GM19324 (cell line): Measurements from ENCODE around the gene GRIN1.

Experiments used
- ATAC-seq: cut with Tn5 transposase; IDR thresholded peaks from one replicate; pipeline ENCODE4 v1.9.1; 2021; ENCODE audit warnings: mild to moderate bottlenecking, moderate library complexity; ENCODE audit not compliant: unreplicated experiment, low FRiP score

GRIN1 gene

DNA sequence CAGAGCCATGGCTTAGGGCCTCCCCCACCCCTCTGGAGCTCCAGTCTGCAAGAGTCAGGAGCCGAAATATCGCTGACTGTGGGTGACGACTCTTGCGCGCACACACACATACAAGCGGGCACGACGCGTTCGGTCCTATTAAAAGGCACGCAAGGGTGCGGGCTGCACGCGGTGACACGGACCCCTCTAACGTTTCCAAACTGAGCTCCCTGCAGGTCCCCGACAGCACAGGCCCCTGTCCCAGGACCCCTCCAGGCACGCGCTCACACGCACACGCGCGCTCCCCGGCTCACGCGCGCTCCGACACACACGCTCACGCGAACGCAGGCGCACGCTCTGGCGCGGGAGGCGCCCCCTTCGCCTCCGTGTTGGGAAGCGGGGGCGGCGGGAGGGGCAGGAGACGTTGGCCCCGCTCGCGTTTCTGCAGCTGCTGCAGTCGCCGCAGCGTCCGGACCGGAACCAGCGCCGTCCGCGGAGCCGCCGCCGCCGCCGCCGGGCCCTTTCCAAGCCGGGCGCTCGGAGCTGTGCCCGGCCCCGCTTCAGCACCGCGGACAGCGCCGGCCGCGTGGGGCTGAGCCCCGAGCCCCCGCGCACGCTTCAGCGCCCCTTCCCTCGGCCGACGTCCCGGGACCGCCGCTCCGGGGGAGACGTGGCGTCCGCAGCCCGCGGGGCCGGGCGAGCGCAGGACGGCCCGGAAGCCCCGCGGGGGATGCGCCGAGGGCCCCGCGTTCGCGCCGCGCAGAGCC, at the start of gene GRIN1:
GRIN1 (plus strand) TSS at position 433 of the 746 bp plus-strand sequence. CDS start 333 bp downstream, outside the sequence.
- no peak for ATAC-seq

DNA sequence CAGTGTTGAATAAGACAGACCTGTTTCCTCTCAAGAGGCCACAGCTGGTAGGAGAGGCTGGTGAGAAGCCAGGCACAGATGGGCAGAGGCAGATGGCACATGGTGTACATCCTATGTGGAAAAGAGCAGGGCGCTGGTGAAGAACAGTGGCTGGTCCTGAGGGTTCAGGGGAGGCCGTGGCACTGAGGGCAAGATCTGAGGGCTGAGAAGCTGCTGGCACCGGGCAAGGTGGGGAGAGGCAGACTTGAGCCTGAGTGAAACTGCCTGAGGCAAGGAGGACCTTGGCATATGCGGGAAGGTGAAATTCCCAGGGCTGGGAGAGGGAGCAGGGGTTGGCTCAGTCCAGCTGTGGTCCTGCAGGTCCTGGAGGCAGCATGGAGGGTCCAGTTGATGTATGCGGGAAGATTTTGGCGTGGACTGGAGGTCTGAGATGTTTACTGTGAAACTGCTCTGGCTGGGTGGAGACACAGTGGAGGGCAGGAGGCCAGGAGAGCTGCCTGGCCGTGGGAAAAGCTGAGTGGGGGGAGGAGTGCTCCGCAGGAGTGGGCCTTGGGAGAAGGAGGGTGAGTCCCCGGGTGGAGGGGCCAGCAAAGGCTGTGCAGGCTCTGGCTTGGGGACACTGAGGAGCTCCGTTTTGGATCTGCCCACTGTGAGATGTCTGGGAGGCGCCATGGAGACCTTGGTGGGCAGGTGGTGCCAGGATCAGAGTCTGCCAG, 49.6 kb upstream of the GRIN1 start:
- ATAC-seq = no peak

DNA sequence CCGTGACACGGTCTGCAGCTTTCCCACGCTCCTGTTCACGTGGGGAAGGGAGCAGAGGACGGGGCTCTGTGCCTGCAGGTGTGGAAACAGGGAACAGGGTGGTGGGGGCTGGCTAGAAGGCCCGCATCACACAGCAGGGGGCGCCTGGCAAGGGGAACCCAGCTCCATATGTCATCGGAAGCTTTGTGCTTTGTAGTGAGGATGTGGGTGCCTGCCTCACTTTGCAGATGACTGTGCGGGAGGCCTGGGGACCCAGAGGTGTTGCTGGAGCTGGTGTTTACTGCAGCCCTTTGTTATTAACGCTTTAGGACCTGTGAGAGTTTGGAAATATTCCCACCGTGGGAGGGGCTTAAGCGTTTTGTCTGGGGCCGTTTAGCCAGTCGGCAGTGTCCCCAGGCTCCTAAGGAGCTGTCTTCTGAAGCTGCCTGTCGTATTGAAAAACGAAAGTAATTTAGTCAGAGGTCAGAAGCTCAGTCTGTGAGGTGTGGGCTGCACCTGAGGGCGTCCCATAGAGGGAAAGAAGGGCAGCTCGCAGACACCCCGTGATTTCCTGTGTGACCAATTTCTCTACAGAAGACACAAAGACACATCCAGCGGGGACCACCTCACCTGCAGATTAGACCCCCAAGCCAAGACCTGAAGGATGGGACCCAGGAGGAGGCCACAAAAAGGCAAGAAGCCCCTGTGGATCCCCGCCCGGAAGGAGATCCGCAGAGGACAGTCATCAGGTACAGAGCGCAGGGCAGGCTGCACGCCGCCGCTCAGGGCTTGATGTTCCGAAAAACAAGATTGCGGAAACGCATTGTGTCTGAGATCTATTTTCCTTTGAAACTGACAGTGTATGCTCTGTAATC, 43.1 kb upstream of the GRIN1 start:
- peak; percentile 65 for ATAC-seq

DNA sequence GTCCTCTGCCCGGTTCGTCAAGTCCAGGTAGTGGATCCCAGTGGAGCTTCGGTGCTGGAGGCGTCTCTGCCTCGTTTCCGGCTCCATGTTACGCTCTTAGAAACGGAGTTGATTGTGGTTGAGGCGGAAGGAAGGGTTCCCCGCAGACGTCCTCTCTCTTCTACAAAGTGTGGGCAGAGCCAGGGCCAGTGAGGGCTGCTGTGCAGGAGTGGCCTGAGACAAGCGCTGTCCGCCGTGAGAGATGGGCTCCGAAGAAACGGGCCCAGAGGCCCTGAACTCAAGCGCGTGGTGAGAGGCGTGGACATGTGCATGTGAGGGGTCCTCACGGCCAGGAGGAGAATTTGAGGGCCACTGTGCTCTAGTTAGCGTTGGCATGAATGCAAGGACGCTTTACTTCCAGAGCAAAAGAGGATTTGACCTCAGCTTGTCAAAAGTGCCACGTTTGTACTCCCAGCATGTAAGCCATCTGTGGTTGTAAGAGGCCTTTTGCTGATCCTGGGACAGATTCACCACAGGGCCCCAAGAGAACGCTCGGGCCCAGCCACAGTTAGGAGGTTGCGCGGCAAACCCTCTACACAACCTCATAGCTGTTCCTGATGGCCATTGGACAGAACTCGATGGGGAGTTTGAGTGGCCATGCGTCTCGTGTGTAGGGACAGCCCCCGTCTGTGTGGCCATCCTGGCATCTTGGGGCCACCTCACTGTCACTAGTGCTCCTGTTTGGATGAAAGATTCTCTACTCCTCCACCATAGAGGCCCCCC, 42.0 kb upstream of the GRIN1 start:
- no peak for ATAC-seq

DNA sequence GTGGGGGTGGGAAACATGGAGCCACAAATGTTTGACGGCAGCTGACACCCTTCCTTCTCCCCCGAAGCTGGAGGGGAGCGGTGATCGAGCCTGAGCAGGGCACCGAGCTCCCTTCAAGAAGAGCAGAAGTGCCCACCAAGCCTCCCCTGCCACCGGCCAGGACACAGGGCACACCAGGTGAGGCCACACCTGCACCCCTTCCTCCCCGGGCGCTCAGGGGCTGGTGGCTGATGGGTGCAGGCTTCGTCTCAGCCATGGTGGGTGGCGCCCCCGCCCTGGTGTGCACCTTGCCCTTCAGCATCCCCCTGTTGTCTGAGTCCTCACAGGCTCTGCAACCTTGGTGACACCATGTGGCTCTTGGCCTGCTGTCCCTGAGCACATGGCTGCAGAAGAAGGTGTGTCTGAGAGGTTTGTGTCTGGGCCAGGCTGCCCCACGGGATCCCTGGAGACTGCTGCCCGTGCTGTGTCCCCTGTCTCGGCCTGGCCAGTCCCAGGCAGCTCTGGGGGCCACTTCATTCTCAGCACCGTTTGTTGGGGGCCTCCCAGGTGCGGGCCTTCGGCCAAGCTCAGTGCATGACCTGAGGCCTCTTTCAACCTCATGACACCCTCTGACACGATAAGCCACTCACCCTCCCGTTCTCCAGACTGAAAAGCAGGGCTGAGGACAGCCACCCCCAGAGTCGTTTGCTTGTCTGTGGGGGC, 41.0 kb upstream of the GRIN1 start:
- no peak for ATAC-seq

DNA sequence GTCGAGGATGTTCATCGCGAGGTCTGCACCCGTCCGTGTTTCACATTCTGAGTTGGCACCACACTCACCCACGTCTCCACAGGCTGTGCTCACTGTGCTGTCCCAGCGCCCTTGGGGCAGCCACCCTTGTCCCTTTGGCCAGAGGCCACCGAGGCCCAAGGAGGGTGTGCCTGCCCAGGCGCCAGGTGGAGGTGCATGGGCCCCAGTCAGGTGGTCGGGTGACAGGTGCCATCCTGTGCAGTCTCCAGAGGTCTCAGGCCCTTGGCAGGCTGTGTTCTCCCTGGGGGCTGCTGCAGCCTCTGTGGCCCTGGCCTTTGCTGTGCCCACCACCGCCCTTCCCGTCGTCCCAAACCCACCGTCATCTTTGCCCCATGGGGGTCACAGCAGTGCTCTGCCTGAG, 39.7 kb upstream of the GRIN1 start:
- no peak for ATAC-seq

DNA sequence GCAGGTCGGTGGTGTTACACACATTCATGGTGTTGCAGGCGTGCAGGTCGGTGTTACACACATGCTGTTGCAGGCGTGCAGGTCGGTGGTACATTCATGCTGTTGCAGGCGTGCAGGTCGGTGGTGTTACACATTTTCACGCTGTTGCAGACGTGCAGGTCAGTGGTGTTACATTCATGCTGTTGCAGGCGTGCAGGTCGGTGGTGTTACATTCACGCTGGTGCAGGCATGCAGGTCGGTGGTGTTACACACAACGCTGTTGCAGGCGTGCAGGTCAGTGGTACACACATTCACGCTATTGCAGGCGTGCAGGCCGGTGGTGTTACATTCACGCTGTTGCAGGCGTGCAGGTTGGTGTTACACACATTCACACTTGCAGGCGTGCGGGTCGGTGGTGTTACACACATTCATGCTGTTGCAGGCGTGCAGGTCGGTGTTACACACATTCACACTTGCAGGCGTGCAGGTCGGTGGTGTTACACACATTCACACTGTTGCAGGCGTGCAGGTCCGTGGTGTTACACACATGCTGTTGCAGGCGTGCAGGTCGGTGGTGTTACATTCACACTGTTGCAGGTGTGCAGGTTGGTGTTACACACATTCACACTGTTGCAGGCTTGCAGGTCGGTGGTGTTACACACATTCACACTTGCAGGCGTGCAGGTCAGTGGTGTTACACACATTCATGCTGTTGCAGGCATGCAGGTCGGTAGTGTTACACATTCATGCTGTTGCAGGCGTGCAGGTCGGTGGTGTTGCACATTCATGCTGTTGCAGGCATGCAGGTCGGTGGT, 35.6 kb upstream of the GRIN1 start:
- ATAC-seq = no peak

DNA sequence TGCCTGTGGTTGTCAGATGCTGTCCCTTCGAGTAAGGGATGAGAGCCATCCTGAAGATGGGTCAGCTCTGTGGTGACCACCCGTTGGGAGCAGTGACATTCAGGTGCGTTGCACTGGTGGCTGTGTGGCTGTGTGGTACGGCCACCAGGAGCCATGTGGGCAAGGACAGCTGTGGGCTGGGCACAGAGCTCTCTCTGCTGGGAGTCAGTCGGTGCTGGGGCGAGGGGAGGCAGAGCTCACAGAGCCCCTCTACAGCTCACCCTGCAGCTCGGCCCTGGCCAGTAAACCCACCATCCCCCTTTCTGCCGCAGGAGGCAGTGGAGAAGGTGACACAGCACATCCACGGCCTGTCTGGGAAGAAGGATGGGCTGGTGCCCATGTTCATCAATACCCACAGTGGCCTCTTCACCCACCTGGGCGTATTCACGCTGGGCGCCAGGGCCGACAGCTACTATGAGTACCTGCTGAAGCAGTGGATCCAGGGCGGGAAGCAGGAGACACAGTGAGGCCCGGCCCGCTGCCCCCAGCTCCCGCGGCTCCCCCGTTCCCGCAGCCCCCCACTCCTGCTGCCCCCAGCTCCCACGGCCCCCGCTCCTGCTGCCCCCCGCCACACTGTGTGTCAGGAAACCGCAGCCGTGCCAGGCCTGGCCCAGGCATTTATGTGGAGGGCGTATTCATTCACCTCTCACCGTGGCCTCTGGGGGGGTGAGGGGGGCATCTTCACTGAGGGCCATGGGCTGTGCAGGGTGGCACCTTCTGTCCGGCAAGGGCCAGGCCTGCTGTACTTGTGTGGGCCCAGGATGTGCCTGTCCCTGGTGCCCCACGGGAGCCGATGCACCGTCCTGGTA, 32.9 kb upstream of the GRIN1 start:
- ATAC-seq = no peak

DNA sequence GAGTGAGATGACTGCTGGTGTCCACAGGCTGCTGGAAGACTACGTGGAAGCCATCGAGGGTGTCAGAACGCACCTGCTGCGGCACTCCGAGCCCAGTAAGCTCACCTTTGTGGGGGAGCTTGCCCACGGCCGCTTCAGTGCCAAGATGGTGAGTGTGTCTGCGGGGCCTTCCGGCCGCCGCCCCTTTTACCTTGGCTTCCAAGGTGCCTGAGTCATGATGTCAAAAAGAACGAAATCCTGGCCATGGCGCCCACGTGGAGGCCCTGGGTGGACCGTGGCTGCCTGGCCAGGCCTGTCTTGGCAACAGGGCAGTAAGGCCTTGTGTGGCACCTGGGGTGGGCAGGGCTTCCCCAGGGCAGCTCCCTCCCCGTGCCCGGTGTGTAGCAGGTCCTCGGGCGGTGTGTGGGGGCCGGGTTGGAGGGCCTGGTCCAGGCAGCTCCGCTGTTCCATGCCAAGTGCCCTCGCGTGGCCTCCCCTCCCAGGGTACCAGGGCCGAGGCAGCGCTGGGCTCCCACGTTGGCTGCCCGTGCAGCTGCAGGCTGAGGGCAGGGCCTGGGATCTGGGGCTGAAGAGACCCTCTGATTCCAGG, 32.2 kb upstream of the GRIN1 start:
- no peak for ATAC-seq

DNA sequence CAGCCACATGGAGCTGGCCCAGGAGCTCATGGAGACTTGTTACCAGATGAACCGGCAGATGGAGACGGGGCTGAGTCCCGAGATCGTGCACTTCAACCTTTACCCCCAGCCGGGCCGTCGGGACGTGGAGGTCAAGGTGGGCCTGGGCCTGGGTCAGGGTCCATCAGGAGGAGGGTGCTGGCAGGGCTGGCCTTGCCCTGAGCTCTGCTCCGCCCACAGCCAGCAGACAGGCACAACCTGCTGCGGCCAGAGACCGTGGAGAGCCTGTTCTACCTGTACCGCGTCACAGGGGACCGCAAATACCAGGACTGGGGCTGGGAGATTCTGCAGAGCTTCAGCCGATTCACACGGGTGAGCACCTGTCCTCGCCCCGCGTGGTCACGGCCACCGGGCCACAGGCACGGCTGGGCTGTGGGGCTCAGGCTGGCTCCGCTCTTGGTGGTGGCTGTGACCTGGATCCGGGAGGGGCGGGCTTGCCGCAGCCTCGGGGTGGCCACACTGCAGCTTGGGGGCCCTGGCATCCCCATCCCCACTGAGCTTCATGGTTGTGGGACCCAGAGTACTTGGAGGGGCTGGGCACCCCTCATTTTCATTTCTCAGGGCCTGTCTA, 31.5 kb upstream of the GRIN1 start:
- ATAC-seq = no peak

DNA sequence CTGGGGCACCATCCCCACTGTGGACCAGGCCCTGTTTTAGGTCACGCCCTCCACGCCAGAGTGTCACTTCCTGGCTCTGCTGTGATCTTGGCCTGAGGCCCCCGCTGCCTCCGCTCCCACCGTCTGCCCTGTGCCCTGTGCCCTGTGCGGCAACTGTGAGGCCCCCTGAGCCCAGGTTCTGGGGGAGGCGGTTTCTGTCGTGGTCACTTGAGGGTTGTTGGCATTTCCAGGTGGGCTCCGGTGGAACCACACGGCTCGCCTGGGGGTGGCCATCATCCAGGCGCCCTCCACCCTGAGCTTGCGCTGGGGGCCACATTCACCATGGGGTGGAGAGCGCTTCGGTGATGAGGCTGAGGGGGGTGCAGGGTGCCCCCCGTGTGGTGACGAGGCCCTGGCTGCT, 31.0 kb upstream of the GRIN1 start:
- no peak for ATAC-seq

DNA sequence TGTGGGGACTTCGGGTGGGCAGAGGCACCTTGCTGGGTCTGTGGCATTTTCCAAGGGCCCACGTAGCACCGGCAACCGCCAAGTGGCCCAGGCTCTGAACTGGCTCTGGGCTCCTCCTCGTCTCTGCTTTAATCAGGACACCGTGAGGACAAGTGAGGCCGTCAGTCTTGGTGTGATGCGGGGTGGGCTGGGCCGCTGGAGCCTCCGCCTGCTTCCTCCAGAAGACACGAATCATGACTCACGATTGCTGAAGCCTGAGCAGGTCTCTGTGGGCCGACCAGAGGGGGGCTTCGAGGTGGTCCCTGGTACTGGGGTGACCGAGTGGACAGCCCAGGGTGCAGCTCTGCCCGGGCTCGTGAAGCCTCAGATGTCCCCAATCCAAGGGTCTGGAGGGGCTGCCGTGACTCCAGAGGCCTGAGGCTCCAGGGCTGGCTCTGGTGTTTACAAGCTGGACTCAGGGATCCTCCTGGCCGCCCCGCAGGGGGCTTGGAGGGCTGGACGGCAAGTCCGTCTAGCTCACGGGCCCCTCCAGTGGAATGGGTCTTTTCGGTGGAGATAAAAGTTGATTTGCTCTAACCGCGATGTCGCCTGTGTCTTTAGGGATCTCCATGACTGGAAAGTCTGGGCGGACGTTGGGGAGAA, 30.2 kb upstream of the GRIN1 start:
- no peak for ATAC-seq

DNA sequence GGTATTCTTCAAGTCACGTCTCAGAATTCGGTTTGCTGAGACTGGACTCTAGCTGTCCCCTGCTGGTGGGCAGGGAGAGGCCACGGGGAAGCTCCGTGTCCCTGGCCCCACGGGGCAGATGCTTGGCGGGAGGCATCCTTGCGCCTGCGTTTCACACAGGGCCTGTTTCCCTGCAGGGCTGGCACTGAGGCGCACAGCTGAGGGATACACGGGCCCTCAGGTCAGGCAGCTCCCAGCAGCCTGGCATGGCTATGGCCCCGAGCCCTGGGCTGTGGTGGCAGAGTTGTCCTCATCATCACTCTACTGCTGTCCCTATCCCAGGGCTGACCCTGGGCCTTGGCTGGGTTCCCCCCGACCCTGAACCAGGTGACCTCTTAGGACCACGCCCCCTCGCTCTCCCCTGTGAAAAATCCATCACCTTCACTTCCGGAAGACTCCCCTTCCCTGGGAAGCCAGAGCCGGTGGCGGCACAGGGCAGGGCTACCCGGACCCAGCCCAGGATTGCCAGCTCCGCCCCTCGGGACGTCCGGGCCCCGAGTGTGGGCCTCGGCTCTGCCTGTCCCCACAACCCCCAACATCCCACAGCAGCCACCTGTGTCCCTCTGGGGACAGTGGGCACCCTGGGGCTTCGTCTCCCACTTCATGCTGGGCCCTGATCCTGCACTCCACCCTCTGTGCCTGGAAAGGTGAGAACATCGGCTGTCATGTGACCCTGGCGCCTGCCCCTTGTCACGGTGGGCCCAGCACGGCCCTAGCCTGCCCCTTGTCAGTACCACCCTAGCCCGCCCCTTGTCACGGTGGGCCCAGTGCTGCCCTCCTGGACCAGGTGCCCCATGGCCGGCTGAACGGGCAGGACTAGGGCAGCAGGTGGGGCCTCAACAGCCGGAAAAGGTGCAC, 29.5 kb upstream of the GRIN1 start:
- ATAC-seq = no peak

DNA sequence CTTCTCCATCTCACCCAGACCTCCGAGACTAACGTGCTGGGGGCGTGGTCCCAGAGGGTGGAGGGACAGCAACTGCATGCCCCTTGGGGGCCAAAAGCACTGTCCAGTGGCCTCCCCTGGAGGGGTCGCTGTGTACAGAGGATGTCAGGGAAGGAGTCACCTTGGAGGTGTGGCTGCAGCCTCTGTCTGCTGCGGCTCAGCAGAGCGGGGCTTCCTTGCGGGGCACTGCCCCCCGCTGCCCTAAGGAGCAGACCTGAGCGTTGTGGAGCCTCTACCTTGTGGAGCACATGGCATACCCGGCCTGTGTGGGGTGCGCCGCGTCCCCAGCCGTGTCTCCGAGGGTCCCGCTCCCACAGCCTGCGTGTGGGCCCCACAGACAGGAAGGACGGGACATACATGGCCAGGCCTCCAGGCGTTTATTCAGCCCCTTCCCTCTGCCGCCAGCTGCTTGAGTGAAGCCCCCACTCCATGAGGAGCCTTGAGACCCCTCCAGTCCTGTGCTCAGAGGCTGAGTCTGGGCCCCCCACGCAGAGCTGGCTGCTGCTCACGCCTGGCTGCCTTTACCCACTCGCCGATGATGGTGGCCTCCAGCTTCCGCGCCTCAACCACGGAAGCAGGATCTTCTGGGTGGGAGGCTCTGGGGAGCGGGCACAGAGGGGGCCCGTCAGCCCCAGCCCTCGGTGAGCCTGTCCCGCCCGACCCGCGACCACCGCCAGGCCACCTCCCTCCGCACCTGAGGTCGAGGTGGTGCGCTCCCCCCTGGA, 28.6 kb upstream of the GRIN1 start:
- ATAC-seq = no peak
